Keratinocyte (primary cell): ENCODE results near the gene SETBP1. TPM values are rescaled to one million over a fixed set of nuclear protein-coding genes. Genes with fewer than 3 reads are reported as not detected.

Experiments used
- DNase-seq: peaks from one replicate; pipeline ENCODE4 v3.0.0-alpha.2; 2011; ENCODE audit warnings: low read depth, missing footprints, low spot score
- FAIRE-seq: peaks from 2 replicates; lab custom pipeline; 2011; peaks lifted over from hg19 to GRCh38; lab: Jason Lieb, UNC
- H2AFZ ChIP-seq: 2 replicates; pipeline ENCODE4 v1.6.0; 2012; ENCODE audit warnings: low read length, control low read depth, inconsistent platforms; ENCODE audit not compliant: control insufficient read depth
- H3K27ac ChIP-seq: 2 replicates; pipeline ENCODE4 v1.5.1; 2011; ENCODE audit warnings: low read length; ENCODE audit not compliant: control insufficient read depth, insufficient read depth
- H3K27me3 ChIP-seq: 3 replicates; pipeline ENCODE4 v1.6.0; 2011; ENCODE audit warnings: low read length; ENCODE audit not compliant: control insufficient read depth, insufficient read depth; ENCODE audit errors: extremely low read depth
- H3K36me3 ChIP-seq, 2 experiments: 2 replicates in 1 of 2; 3 replicates in 1 of 2; pipeline ENCODE4 v1.5.1; 2011; ENCODE audit warnings: low read length in 2 of 2, mild to moderate bottlenecking in 1 of 2; ENCODE audit not compliant: control insufficient read depth in 2 of 2, insufficient read depth in 2 of 2; ENCODE audit errors: extremely low read depth in 1 of 2
- H3K4me1 ChIP-seq: 3 replicates; pipeline ENCODE4 v1.5.1; 2011; ENCODE audit warnings: low read length; ENCODE audit not compliant: control insufficient read depth, insufficient read depth; ENCODE audit errors: extremely low read depth
- H3K4me2 ChIP-seq: 3 replicates; pipeline ENCODE4 v1.6.0; 2011; ENCODE audit warnings: low read depth, low read length; ENCODE audit not compliant: control insufficient read depth, insufficient read depth; ENCODE audit errors: extremely low read depth
- H3K4me3 ChIP-seq, 3 experiments: fragments of 200-600 bp in 1 of 3; sonication (generic) in 1 of 3; 2 replicates in 2 of 3; 3 replicates in 1 of 3; pipeline ENCODE4 v1.5.1; 2011 to 2016; ENCODE audit warnings: low read length in 3 of 3, mild to moderate bottlenecking in 3 of 3, control low read depth in 2 of 3, inconsistent platforms in 1 of 3, low read depth in 1 of 3, mixed read lengths in 1 of 3, mixed run types in 1 of 3, moderate library complexity in 1 of 3; ENCODE audit not compliant: control insufficient read depth in 2 of 3, insufficient read depth in 2 of 3; ENCODE audit errors: extremely low read depth in 1 of 3
- H3K79me2 ChIP-seq: 2 replicates; pipeline ENCODE4 v1.6.0; 2012; ENCODE audit warnings: low read length; ENCODE audit not compliant: control insufficient read depth, insufficient read depth
- H3K9ac ChIP-seq: 3 replicates; pipeline ENCODE4 v1.6.0; 2011; ENCODE audit warnings: low read length; ENCODE audit not compliant: control insufficient read depth, insufficient read depth; ENCODE audit errors: extremely low read depth
- H3K9me1 ChIP-seq: 3 replicates; pipeline ENCODE4 v1.6.0; 2011; ENCODE audit warnings: low read length; ENCODE audit not compliant: control insufficient read depth, insufficient read depth; ENCODE audit errors: extremely low read depth
- H3K9me3 ChIP-seq: 2 replicates; pipeline ENCODE4 v1.5.1; 2012; ENCODE audit warnings: low read depth, low read length; ENCODE audit not compliant: control insufficient read depth
- H4K20me1 ChIP-seq: 3 replicates; pipeline ENCODE4 v1.6.0; 2011; ENCODE audit warnings: low read length; ENCODE audit not compliant: control insufficient read depth, insufficient read depth; ENCODE audit errors: extremely low read depth
- EZH2 ChIP-seq: IDR thresholded peaks from one replicate; pipeline ENCODE4 v1.6.1; 2012; ENCODE audit warnings: inconsistent platforms, mild to moderate bottlenecking, low read length, moderate library complexity
- dilution Hi-C: fragments of 300-500 bp; cut with MboI; formaldehyde crosslinking; loops from one replicate; pipeline ENCODE4 v1.7.0; 2020; ENCODE audit warnings: low sequenced_read_pairs; ENCODE audit not compliant: extremely low pct_ligation_motif_present
- polyA plus RNA-seq, 5 experiments: library from polyadenylated mRNA; depleted of rRNA in 3 of 5; stranded (reverse) in 3 of 5; stranded (forward) in 1 of 5; unstranded in 1 of 5; fragments of >200 nt; gene quantifications; 1 replicate in 1 of 5; 2 replicates in 3 of 5; 3 replicates in 1 of 5; pipeline versions ENCODE4 v1.2.1 to v1.2.3, GENCODE V29; 2011 to 2012; ENCODE audit warnings: missing spikeins in 2 of 5, low read depth in 1 of 5, low replicate concordance in 1 of 5
- TF ChIP-seq, protein P1 (sequence below), 3 experiments: IDR thresholded peaks in 1 of 3; conservative IDR thresholded peaks in 1 of 3; optimal IDR thresholded peaks in 1 of 3; 2 replicates in 2 of 3; 3 replicates in 1 of 3; pipeline versions ENCODE3 to v1.5.1; 2011; ENCODE audit warnings: low read length in 3 of 3, mild to moderate bottlenecking in 3 of 3, moderate library complexity in 2 of 3, control low read depth in 1 of 3, inconsistent platforms in 1 of 3; ENCODE audit not compliant: insufficient read depth in 2 of 3; ENCODE audit errors: extremely low read depth in 1 of 3

The SETBP1 gene
- polyA plus RNA-seq, 1 donor (not counting 4 experiments of a cell fraction or from before 2014, with no cell fraction given), result 3.3 TPM

- Histone ChIP-seq H3K79me2 (no peaks in the 10 kb centered on the region), H2AFZ (no peak overlapping the region), H3K4me3 (no peak overlapping the region), H4K20me1 (no peaks in the 10 kb centered on the region), H3K36me3 (no peaks in the 10 kb centered on the region), H3K27me3 (no peaks in the 10 kb centered on the region), H3K9me3 (no peaks in the 10 kb centered on the region), H3K9ac (no peak overlapping the region), H3K4me2 (no peak overlapping the region), H3K27ac (no peak overlapping the region), H3K4me1 (peaks cover 45% of the 10 kb centered on the region), H3K9me1 (no peaks in the 10 kb centered on the region)
- dilution Hi-C loops, result no loop called here
- peak; percentile 32 for FAIRE-seq
- DNase-seq, result no peak
- TF ChIP-seq, protein P1, sequence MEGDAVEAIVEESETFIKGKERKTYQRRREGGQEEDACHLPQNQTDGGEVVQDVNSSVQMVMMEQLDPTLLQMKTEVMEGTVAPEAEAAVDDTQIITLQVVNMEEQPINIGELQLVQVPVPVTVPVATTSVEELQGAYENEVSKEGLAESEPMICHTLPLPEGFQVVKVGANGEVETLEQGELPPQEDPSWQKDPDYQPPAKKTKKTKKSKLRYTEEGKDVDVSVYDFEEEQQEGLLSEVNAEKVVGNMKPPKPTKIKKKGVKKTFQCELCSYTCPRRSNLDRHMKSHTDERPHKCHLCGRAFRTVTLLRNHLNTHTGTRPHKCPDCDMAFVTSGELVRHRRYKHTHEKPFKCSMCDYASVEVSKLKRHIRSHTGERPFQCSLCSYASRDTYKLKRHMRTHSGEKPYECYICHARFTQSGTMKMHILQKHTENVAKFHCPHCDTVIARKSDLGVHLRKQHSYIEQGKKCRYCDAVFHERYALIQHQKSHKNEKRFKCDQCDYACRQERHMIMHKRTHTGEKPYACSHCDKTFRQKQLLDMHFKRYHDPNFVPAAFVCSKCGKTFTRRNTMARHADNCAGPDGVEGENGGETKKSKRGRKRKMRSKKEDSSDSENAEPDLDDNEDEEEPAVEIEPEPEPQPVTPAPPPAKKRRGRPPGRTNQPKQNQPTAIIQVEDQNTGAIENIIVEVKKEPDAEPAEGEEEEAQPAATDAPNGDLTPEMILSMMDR (optimal IDR thresholded peaks at IDR 0.05 in 1 of 3, IDR thresholded peaks at IDR 0.05 in 1 of 3, conservative IDR thresholded peaks at IDR 0.05 in 1 of 3; ENCODE audit: extremely low read depth in 1 of 3, insufficient read depth in 2 of 3, low read length in 3 of 3), result no peak
- TF ChIP-seq EZH2, result no peak
These were observed 14.8 kb downstream of the SETBP1 start for GRCh38 chr18:44695503-44695902.

DNA sequence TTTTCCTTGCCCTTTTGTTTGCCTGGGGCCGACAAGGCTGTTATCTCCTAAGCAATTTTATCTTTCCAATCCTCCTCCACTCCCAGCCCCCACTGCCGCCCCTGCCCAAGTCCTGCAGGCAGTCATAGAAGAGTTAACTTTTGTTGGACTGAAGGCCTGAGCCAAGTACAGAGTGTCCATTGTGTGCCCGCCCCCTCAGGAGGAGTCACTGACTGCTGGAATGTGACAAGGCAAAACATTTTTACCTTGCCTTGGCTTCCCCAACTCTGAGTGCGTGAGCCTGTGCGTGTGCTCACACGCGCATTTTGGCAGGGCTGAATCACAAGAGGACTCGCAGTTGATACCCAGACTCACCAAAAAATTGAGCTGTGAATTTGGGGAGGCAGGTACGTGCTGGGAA, 16.2 kb downstream of the SETBP1 start:
- Histone ChIP-seq H4K20me1 (no peaks in the 10 kb centered on the region), H3K27me3 (no peaks in the 10 kb centered on the region), H3K27ac (peak overlapping the region; percentile 13), H3K36me3 (peaks cover 0 to 3% of the 10 kb centered on the region in 2 experiments), H3K9me3 (no peaks in the 10 kb centered on the region), H3K9me1 (no peaks in the 10 kb centered on the region), H3K4me2 (peak overlapping the region; percentile 42), H2AFZ (peak overlapping the region; percentile 7), H3K9ac (no peak overlapping the region), H3K79me2 (no peaks in the 10 kb centered on the region), H3K4me1 (peaks cover 43% of the 10 kb centered on the region), H3K4me3 (peak overlapping the region in 1 of 3 experiments; percentile 17)
- TF ChIP-seq, protein P1 (optimal IDR thresholded peaks at IDR 0.05 in 1 of 3, IDR thresholded peaks at IDR 0.05 in 1 of 3, conservative IDR thresholded peaks at IDR 0.05 in 1 of 3; ENCODE audit: extremely low read depth in 1 of 3, insufficient read depth in 2 of 3, low read length in 3 of 3), result no peak
- TF ChIP-seq EZH2, result no peak
- no peak for FAIRE-seq
- dilution Hi-C loops, result no loop called here
- no peak for DNase-seq
